Measurements from ENCODE around the gene PHC2. TPM values are rescaled to one million over a fixed set of nuclear protein-coding genes. Genes with fewer than 3 reads are reported as not detected.

PHC2 gene, protein sequence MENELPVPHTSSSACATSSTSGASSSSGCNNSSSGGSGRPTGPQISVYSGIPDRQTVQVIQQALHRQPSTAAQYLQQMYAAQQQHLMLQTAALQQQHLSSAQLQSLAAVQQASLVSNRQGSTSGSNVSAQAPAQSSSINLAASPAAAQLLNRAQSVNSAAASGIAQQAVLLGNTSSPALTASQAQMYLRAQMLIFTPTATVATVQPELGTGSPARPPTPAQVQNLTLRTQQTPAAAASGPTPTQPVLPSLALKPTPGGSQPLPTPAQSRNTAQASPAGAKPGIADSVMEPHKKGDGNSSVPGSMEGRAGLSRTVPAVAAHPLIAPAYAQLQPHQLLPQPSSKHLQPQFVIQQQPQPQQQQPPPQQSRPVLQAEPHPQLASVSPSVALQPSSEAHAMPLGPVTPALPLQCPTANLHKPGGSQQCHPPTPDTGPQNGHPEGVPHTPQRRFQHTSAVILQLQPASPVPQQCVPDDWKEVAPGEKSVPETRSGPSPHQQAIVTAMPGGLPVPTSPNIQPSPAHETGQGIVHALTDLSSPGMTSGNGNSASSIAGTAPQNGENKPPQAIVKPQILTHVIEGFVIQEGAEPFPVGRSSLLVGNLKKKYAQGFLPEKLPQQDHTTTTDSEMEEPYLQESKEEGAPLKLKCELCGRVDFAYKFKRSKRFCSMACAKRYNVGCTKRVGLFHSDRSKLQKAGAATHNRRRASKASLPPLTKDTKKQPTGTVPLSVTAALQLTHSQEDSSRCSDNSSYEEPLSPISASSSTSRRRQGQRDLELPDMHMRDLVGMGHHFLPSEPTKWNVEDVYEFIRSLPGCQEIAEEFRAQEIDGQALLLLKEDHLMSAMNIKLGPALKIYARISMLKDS
- total RNA-seq = 135 and 138 TPM in 2 replicates
- long read RNA-seq, partial matches to known transcripts = 14 of 27 reads
- long read RNA-seq, other reads (novel, unspliced or antisense) = 12 of 27 reads

- H3K9me3 Mint-ChIP-seq (ENCODE audit: low read depth) = no peaks in the 10 kb centered on the region
- no peaks in the 10 kb centered on the region for H3K27me3 Mint-ChIP-seq
- peak; percentile 97 for DNase-seq (ENCODE audit: low spot score, unreplicated experiment)
- H3K27ac Mint-ChIP-seq = peak within 1 kb of the TSS; percentile 71
- peaks cover 1% of the 10 kb centered on the region for H3K4me1 Mint-ChIP-seq (ENCODE audit: low read depth)
- H3K4me3 Mint-ChIP-seq (ENCODE audit: low read depth) = peak within 1 kb of the TSS; percentile 37
- H3K36me3 Mint-ChIP-seq (ENCODE audit: insufficient read depth) = no peaks in the 10 kb centered on the region
- peak; percentile 29 for TF ChIP-seq CTCF (IDR thresholded peaks at IDR 0.05; ENCODE audit: unreplicated experiment)
Observed at GRCh38 chr1:33430692-33431593, at the start of gene PHC2. TSS of gene PHC2 (minus strand) at chr1:33431095. CDS start at chr1:33375539, 55,556 bp downstream.

- Mint-ChIP-seq H3K4me3 (ENCODE audit: low read depth) (no peak overlapping the region), H3K36me3 (ENCODE audit: insufficient read depth) (peaks cover 9% of the 10 kb centered on the region), H3K27me3 (no peaks in the 10 kb centered on the region), H3K27ac (no peak overlapping the region), H3K4me1 (ENCODE audit: low read depth) (peaks cover 8% of the 10 kb centered on the region), H3K9me3 (ENCODE audit: low read depth) (no peaks in the 10 kb centered on the region)
- TF ChIP-seq CTCF (IDR thresholded peaks at IDR 0.05; ENCODE audit: unreplicated experiment) = no peak
- no peak for DNase-seq (ENCODE audit: low spot score, unreplicated experiment)
Observed at GRCh38 chr1:33477451-33477850, 46.6 kb upstream of the PHC2 start.

DNA sequence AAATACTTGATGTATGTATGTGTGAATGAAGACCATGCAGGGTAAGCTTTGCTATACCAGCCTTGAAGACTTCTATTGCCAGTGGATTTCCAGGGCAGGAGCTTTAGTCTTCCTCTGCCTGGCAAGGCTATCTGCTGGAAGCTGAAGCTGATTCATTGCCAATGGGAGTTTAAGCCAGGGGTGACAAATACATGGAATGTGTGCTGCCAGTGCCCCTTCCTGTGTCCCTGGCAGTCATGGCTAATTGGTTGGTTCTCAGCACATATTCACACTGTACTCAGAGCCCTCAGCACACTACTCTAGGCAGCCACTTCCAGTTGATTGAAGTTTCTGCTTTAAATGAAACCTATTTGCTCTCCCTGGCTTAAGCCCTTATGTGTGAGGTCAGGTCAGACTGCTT, 43.0 kb upstream of the PHC2 start:
- Mint-ChIP-seq H3K9me3 (ENCODE audit: low read depth) (no peaks in the 10 kb centered on the region), H3K4me3 (ENCODE audit: low read depth) (peak overlapping the region; percentile 83), H3K27ac (no peak overlapping the region), H3K36me3 (ENCODE audit: insufficient read depth) (no peaks in the 10 kb centered on the region), H3K27me3 (peaks cover under 1% of the 10 kb centered on the region), H3K4me1 (ENCODE audit: low read depth) (peaks cover 10% of the 10 kb centered on the region)
- TF ChIP-seq CTCF (IDR thresholded peaks at IDR 0.05; ENCODE audit: unreplicated experiment) = no peak
- no peak for DNase-seq (ENCODE audit: low spot score, unreplicated experiment)

DNA sequence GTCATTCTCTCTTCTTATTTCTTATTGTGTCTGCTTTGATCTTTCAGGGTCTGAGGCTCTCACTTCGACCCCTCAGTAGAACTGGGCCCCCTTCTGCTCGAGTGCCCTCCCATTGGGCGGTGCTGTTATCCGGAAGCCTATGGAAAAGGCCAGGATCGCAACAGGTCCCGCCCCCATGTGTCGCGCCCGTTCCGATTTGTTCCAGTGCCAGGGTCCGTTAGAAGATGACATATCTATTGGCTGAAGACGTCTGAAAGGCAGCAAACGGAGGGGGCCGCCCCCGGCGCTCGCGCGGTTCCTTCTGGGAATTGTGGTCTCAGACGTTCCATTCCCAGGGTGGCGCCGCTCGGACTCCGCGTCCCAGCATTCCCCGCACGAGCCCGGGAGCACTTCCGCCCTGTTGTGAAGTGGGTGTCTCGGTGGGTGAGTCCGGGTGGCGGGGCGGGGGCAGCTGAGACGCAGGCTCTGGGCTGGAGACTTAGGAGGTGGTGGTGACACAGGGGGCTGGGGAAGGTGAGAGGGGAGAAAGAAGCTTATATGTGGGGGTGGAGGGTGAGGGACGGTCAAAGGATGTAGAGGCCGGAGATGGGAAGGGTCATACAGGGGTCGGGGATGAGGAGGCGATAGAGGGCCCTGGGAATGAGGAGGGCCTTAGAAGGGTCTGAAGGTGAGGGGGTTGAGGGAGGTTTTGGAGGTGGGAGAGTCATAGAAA, 41.5 kb upstream of the PHC2 start, which contains the start of gene ZSCAN20:
Gene ZSCAN20 (plus strand): TSS at position 377 of the 712 bp plus-strand sequence. CDS start 6,644 bp downstream, outside the sequence.
- H3K4me3 Mint-ChIP-seq (ENCODE audit: low read depth) = peak within 1 kb of the TSS; percentile 83
- TF ChIP-seq CTCF (IDR thresholded peaks at IDR 0.05; ENCODE audit: unreplicated experiment) = no peak
- peaks cover 3% of the 10 kb centered on the region for H3K27me3 Mint-ChIP-seq
- H3K27ac Mint-ChIP-seq = peak within 1 kb of the TSS; percentile 70
- H3K9me3 Mint-ChIP-seq (ENCODE audit: low read depth) = no peaks in the 10 kb centered on the region
- H3K4me1 Mint-ChIP-seq (ENCODE audit: low read depth) = peaks cover 10% of the 10 kb centered on the region
- H3K36me3 Mint-ChIP-seq (ENCODE audit: insufficient read depth) = no peaks in the 10 kb centered on the region
- peak; percentile 94 for DNase-seq (ENCODE audit: low spot score, unreplicated experiment)

All from progenitor cell of endocrine pancreas (in vitro differentiated cells).